ENCODE data around the gene ARFGAP2.

Gene ARFGAP2

GRCh38 chr11:47188259-47188658 lies 11.6 kb upstream of the ARFGAP2 start:
- in situ Hi-C loops (cut with MboI; ENCODE audit: low sequenced_read_pairs), result no loop called here

- in situ Hi-C loops (cut with MboI; ENCODE audit: low sequenced_read_pairs), result no loop called here
Measured at GRCh38 chr11:47187723-47188122, 11.0 kb upstream of the ARFGAP2 start.

GRCh38 chr11:47186700-47187695 lies 10.3 kb upstream of the ARFGAP2 start:
- in situ Hi-C loops (cut with MboI; ENCODE audit: low sequenced_read_pairs), result no loop called here

- in situ Hi-C loops (cut with MboI; ENCODE audit: low sequenced_read_pairs), result no loop called here
Measured at GRCh38 chr11:47186076-47186699, 9.5 kb upstream of the ARFGAP2 start, which contains the start of gene PACSIN3. Gene PACSIN3 (minus strand): TSS chr11:47186434. CDS start chr11:47182727, 3,707 bp downstream.

GRCh38 chr11:47185305-47186075 lies 8.8 kb upstream of the ARFGAP2 start:
- in situ Hi-C loops (cut with MboI; ENCODE audit: low sequenced_read_pairs), result no loop called here

GRCh38 chr11:47184711-47185304 lies 8.1 kb upstream of the ARFGAP2 start:
- in situ Hi-C loops (cut with MboI; ENCODE audit: low sequenced_read_pairs), result no loop called here

- in situ Hi-C loops (cut with MboI; ENCODE audit: low sequenced_read_pairs), result no loop called here
Measured at GRCh38 chr11:47183969-47184368, 7.3 kb upstream of the ARFGAP2 start.

- in situ Hi-C loops (cut with MboI; ENCODE audit: low sequenced_read_pairs), result no loop called here
Measured at GRCh38 chr11:47183031-47183856, 6.6 kb upstream of the ARFGAP2 start.

GRCh38 chr11:47182380-47182779 lies 5.7 kb upstream of the ARFGAP2 start:
- in situ Hi-C loops (cut with MboI; ENCODE audit: low sequenced_read_pairs), result no loop called here

- in situ Hi-C loops (cut with MboI; ENCODE audit: low sequenced_read_pairs), result no loop called here
Measured at GRCh38 chr11:47181271-47181670, 4.6 kb upstream of the ARFGAP2 start.

- in situ Hi-C loops (cut with MboI; ENCODE audit: low sequenced_read_pairs), result no loop called here
Measured at GRCh38 chr11:47180006-47180787, 3.5 kb upstream of the ARFGAP2 start.

GRCh38 chr11:47179655-47179991 lies 2.9 kb upstream of the ARFGAP2 start:
- in situ Hi-C loops (cut with MboI; ENCODE audit: low sequenced_read_pairs), result no loop called here

GRCh38 chr11:47178737-47179654 lies 2.3 kb upstream of the ARFGAP2 start:
- in situ Hi-C loops (cut with MboI; ENCODE audit: low sequenced_read_pairs), result no loop called here

GRCh38 chr11:47178316-47178715 lies 1.6 kb upstream of the ARFGAP2 start:
- in situ Hi-C loops (cut with MboI; ENCODE audit: low sequenced_read_pairs), result no loop called here

- in situ Hi-C loops (cut with MboI; ENCODE audit: low sequenced_read_pairs), result no loop called here
Measured at GRCh38 chr11:47177846-47178245, 1.2 kb upstream of the ARFGAP2 start.

GRCh38 chr11:47177229-47177845 lies 658 bp upstream of the ARFGAP2 start:
- in situ Hi-C loops (cut with MboI; ENCODE audit: low sequenced_read_pairs), result no loop called here

GRCh38 chr11:47175746-47176327 lies 842 bp downstream of the ARFGAP2 start:
- in situ Hi-C loops (cut with MboI; ENCODE audit: low sequenced_read_pairs), result no loop called here
